HFF-Myc (cell line): ENCODE measurements around the gene ISCU.
"Not testable (repeated sequence)": the region's sequence is repeated elsewhere in the genome, so short reads cannot be mapped to it uniquely, and the experiment has no call there.

ENCODE experiments used
- DNase-seq: peaks from one replicate; pipeline ENCODE4 v3.0.0-alpha.2; 2011; ENCODE audit warnings: low read depth; ENCODE audit errors: extremely low read depth
- H3K4me3 ChIP-seq: replicated peaks from 2 replicates; pipeline ENCODE4 v1.5.1; 2011; ENCODE audit warnings: low read depth, mild to moderate bottlenecking, control low read depth, low read length
- CTCF ChIP-seq: IDR thresholded peaks from 2 replicates; pipeline ENCODE4 v1.5.1; 2012; ENCODE audit warnings: mild to moderate bottlenecking, low read depth, low read length, control low read depth; ENCODE audit errors: missing control alignments

The ISCU gene

GRCh38 chr12:108573317-108573716 is 10.9 kb downstream of the ISCU start:
- H3K4me3 ChIP-seq = no peak overlapping the region
- TF ChIP-seq CTCF = no peak
- no peak for DNase-seq

- not testable (repeated sequence) for DNase-seq, H3K4me3 ChIP-seq
These were observed 11.9 kb downstream of the ISCU start for GRCh38 chr12:108574276-108574675.

- DNase-seq = no peak
- H3K4me3 ChIP-seq = no peak overlapping the region
- no peak for TF ChIP-seq CTCF
These were observed 13.0 kb downstream of the ISCU start for GRCh38 chr12:108575199-108575912.

- TF ChIP-seq CTCF = no peak
- DNase-seq = no peak
These were observed 14.4 kb downstream of the ISCU start for GRCh38 chr12:108576660-108577234.

GRCh38 chr12:108577458-108577857 is 15.1 kb downstream of the ISCU start:
- no peak overlapping the region for H3K4me3 ChIP-seq
- no peak for TF ChIP-seq CTCF

More at GRCh38 chr12:108576660-108577234, 14.4 kb downstream of the ISCU start:
- no peak overlapping the region for H3K4me3 ChIP-seq

GRCh38 chr12:108578264-108578663 is 15.9 kb downstream of the ISCU start:
- no peak for TF ChIP-seq CTCF

More at GRCh38 chr12:108577458-108577857, 15.1 kb downstream of the ISCU start:
- DNase-seq = no peak

GRCh38 chr12:108578813-108579212 is 16.4 kb downstream of the ISCU start:
- TF ChIP-seq CTCF = no peak
- no peak overlapping the region for H3K4me3 ChIP-seq

More at GRCh38 chr12:108578264-108578663, 15.9 kb downstream of the ISCU start:
- DNase-seq = no peak
- no peak overlapping the region for H3K4me3 ChIP-seq

More at GRCh38 chr12:108578813-108579212, 16.4 kb downstream of the ISCU start:
- DNase-seq = no peak
